ENCODE data around the gene ORM2.
"Not testable (repeated sequence)": the region's sequence is repeated elsewhere in the genome, so short reads cannot be mapped to it uniquely, and the experiment has no call there.

ORM2 gene

DNA sequence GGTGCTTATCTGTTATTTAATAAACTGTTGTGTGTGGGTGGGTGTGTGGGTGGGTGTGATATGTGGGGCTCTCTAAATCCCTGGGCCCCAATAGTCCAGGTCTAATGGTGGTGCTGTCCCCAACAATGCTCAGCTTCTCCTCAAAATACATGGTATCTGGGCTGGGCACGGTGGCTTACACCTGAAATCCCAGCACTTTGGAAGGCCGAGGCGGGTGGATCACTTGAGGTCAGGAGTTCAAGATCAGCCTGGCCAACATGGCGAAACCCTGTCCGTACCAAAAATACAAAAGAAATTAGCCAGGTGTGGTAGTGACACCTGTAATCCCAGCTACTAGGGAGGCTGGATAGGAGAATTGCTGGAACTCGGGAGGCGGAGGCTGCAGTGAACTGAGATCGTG, 11.3 kb upstream of the ORM2 start:
- Histone ChIP-seq H4K20me1 (ENCODE audit: control insufficient read depth, insufficient read depth, low read depth, low read length) (no peaks in the 10 kb centered on the region), H3K9me3 (ENCODE audit: control insufficient read depth, insufficient read depth, low read length) (no peaks in the 10 kb centered on the region), H3K36me3 (ENCODE audit: control insufficient read depth, low read length) (no peaks in the 10 kb centered on the region), H3K9me2 (replicated peaks; ENCODE audit: control insufficient read depth, low read length) (no peaks in the 10 kb centered on the region), H3K4me3 (ENCODE audit: low read length) (no peak overlapping the region), H3F3A (ENCODE audit: control insufficient read depth, insufficient read depth) (no peaks in the 10 kb centered on the region), H3K27ac (ENCODE audit: low read depth, low read length) (no peak overlapping the region), H3K79me2 (ENCODE audit: control insufficient read depth, low read length) (no peaks in the 10 kb centered on the region), H3K4me2 (ENCODE audit: low read length) (no peak overlapping the region), H3K27me3 (ENCODE audit: control insufficient read depth, low read length) (peaks cover 4% of the 10 kb centered on the region), H3K4me1 (ENCODE audit: control insufficient read depth, low read length) (no peaks in the 10 kb centered on the region)
- TF ChIP-seq, protein P1, sequence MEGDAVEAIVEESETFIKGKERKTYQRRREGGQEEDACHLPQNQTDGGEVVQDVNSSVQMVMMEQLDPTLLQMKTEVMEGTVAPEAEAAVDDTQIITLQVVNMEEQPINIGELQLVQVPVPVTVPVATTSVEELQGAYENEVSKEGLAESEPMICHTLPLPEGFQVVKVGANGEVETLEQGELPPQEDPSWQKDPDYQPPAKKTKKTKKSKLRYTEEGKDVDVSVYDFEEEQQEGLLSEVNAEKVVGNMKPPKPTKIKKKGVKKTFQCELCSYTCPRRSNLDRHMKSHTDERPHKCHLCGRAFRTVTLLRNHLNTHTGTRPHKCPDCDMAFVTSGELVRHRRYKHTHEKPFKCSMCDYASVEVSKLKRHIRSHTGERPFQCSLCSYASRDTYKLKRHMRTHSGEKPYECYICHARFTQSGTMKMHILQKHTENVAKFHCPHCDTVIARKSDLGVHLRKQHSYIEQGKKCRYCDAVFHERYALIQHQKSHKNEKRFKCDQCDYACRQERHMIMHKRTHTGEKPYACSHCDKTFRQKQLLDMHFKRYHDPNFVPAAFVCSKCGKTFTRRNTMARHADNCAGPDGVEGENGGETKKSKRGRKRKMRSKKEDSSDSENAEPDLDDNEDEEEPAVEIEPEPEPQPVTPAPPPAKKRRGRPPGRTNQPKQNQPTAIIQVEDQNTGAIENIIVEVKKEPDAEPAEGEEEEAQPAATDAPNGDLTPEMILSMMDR (IDR thresholded peaks at IDR 0.05; ENCODE audit: low read depth, low read length, poor library complexity, severe bottlenecking) = no peak
- no peak for TF ChIP-seq EZH2phosphoT487 (IDR thresholded peaks at IDR 0.05; ENCODE audit: borderline replicate concordance, low read length)

DNA sequence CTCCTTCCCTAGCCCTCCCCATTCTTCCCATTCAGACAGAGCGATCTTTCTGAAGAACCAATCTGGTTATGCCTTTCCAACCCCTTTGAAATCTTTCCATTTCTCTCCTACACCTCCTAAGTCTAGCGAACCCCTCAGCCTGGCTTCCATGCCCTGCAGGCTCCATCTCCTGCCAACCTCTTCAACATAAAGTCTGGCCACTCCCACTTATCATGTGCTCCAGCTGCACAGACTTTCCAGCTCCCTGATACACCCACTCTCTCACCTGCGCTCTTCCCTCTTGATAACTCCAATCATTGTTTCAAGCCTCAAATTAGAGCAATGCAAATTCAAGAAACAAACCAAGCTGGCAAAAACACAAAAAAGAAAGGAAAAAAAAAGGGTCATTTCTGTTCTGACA, 10.5 kb upstream of the ORM2 start:
- Histone ChIP-seq H3K27ac (ENCODE audit: low read depth, low read length) (no peak overlapping the region), H3F3A (ENCODE audit: control insufficient read depth, insufficient read depth) (no peaks in the 10 kb centered on the region)

DNA sequence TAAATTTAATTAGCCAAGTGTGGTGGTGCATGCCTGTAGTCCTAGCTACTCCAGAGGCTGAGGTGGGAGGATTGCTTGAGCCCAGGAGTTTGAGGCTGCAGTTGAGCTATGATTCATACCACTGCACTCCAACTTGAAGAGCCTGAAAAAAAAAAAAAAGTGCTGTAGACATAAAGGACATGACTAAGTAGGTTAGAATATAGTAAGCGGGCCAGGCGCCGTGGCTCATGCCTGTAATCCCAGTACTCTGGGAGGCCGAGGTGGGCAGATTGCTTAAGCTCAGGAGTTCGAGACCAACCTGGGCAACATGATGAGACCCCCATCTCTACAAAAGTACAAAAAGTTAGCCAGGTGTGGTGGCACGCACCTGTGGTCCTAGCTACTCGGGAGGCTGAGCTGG, 9.0 kb upstream of the ORM2 start:
- not testable (repeated sequence) for H3K9me2 ChIP-seq (replicated peaks; ENCODE audit: control insufficient read depth, low read length); H3F3A ChIP-seq (ENCODE audit: control insufficient read depth, insufficient read depth); H4K20me1 ChIP-seq (ENCODE audit: control insufficient read depth, insufficient read depth, low read depth, low read length); H3K36me3 ChIP-seq (ENCODE audit: control insufficient read depth, low read length); H3K9me3 ChIP-seq (ENCODE audit: control insufficient read depth, insufficient read depth, low read length); H3K4me3 ChIP-seq (ENCODE audit: low read length); H3K4me2 ChIP-seq (ENCODE audit: low read length); H3K27ac ChIP-seq (ENCODE audit: low read depth, low read length); H3K27me3 ChIP-seq (ENCODE audit: control insufficient read depth, low read length); H3K79me2 ChIP-seq (ENCODE audit: control insufficient read depth, low read length); H3K4me1 ChIP-seq (ENCODE audit: control insufficient read depth, low read length)

More for the DNA sequence above, 10.5 kb upstream of the ORM2 start:
- TF ChIP-seq, protein P1 (IDR thresholded peaks at IDR 0.05; ENCODE audit: low read depth, low read length, poor library complexity, severe bottlenecking) = no peak
- TF ChIP-seq EZH2phosphoT487 (IDR thresholded peaks at IDR 0.05; ENCODE audit: borderline replicate concordance, low read length) = no peak
- Histone ChIP-seq H3K27me3 (ENCODE audit: control insufficient read depth, low read length) (peaks cover 6% of the 10 kb centered on the region), H3K9me2 (replicated peaks; ENCODE audit: control insufficient read depth, low read length) (no peaks in the 10 kb centered on the region), H3K4me2 (ENCODE audit: low read length) (no peak overlapping the region), H3K36me3 (ENCODE audit: control insufficient read depth, low read length) (no peaks in the 10 kb centered on the region), H4K20me1 (ENCODE audit: control insufficient read depth, insufficient read depth, low read depth, low read length) (no peaks in the 10 kb centered on the region), H3K4me1 (ENCODE audit: control insufficient read depth, low read length) (no peaks in the 10 kb centered on the region), H3K4me3 (ENCODE audit: low read length) (no peak overlapping the region), H3K9me3 (ENCODE audit: control insufficient read depth, insufficient read depth, low read length) (no peaks in the 10 kb centered on the region), H3K79me2 (ENCODE audit: control insufficient read depth, low read length) (no peaks in the 10 kb centered on the region)

DNA sequence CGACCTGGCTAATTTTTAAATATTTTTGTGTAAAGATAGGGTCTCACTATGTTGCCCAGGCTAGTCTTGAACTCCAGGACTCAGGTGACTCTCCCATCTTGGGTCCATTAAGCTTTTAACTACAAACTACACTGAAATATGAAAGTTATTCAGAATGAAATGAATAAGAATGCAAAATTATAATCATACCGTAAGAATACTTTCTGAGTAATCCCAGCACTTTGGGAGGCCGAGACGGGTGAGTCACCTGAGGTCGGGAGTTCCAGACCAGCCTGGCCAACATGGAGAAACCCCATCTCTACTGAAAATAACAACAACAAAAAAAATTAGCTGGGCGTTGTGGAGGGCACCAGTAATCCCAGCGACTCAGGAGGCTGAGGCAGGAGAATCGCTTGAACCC, 7.9 kb upstream of the ORM2 start:
- Histone ChIP-seq H3K4me1 (ENCODE audit: control insufficient read depth, low read length) (no peaks in the 10 kb centered on the region), H3K9me3 (ENCODE audit: control insufficient read depth, insufficient read depth, low read length) (no peaks in the 10 kb centered on the region), H3K27ac (ENCODE audit: low read depth, low read length) (no peak overlapping the region), H3K4me3 (ENCODE audit: low read length) (no peak overlapping the region), H3K27me3 (ENCODE audit: control insufficient read depth, low read length) (peaks cover 6% of the 10 kb centered on the region), H3F3A (ENCODE audit: control insufficient read depth, insufficient read depth) (no peaks in the 10 kb centered on the region), H3K9me2 (replicated peaks; ENCODE audit: control insufficient read depth, low read length) (no peaks in the 10 kb centered on the region), H3K4me2 (ENCODE audit: low read length) (no peak overlapping the region), H4K20me1 (ENCODE audit: control insufficient read depth, insufficient read depth, low read depth, low read length) (no peaks in the 10 kb centered on the region), H3K79me2 (ENCODE audit: control insufficient read depth, low read length) (no peaks in the 10 kb centered on the region), H3K36me3 (ENCODE audit: control insufficient read depth, low read length) (no peaks in the 10 kb centered on the region)
- TF ChIP-seq, protein P1 (IDR thresholded peaks at IDR 0.05; ENCODE audit: low read depth, low read length, poor library complexity, severe bottlenecking) = no peak
- no peak for TF ChIP-seq EZH2phosphoT487 (IDR thresholded peaks at IDR 0.05; ENCODE audit: borderline replicate concordance, low read length)

DNA sequence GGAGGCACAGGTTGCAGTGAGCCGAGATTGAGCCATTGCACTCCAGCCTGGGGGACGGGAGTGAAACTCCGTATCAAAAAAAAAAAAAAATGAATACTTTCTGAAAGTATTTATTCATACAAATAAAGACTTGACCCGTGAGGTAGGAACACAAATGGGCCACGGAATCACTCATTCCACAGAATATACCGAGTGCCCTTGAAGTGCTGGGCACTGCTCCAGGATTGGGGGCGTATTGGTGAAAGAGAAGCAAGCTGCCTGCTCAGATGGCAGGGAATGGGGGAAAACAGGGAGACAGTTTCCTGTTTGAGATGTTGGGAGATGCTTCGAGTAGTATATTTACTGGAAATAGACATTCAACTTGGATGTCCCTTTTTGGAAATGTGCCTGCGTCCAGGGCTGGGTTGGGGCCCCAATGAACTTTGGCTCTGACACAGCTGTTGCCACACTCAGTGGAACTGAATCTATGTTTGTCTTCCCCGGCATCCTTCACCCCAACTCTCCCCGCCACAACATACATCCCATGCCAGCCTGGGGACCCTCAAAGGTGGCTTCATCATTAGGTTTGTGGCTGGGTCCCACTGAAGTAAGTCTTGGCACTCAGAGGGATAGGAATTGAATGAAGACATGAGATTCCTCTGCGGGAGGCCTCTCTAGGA, 7.4 kb upstream of the ORM2 start:
- not testable (repeated sequence) for H3K9me3 ChIP-seq (ENCODE audit: control insufficient read depth, insufficient read depth, low read length); H3K79me2 ChIP-seq (ENCODE audit: control insufficient read depth, low read length); H4K20me1 ChIP-seq (ENCODE audit: control insufficient read depth, insufficient read depth, low read depth, low read length); H3K4me2 ChIP-seq (ENCODE audit: low read length); H3K27ac ChIP-seq (ENCODE audit: low read depth, low read length); H3K9me2 ChIP-seq (replicated peaks; ENCODE audit: control insufficient read depth, low read length); H3F3A ChIP-seq (ENCODE audit: control insufficient read depth, insufficient read depth); H3K4me3 ChIP-seq (ENCODE audit: low read length); H3K27me3 ChIP-seq (ENCODE audit: control insufficient read depth, low read length); H3K4me1 ChIP-seq (ENCODE audit: control insufficient read depth, low read length); H3K36me3 ChIP-seq (ENCODE audit: control insufficient read depth, low read length)

Data from DOHH2 (cell line).